ENCODE measurements around the gene KPNB1. TPM values are rescaled to one million over a fixed set of nuclear protein-coding genes. Genes with fewer than 3 reads are reported as not detected.

KPNB1 gene
- total RNA-seq (2022; extraction: Qiagen RNA extraction; ENCODE audit: low read depth), result 303 to 417 TPM (median 321 TPM) in 5 replicates

DNA sequence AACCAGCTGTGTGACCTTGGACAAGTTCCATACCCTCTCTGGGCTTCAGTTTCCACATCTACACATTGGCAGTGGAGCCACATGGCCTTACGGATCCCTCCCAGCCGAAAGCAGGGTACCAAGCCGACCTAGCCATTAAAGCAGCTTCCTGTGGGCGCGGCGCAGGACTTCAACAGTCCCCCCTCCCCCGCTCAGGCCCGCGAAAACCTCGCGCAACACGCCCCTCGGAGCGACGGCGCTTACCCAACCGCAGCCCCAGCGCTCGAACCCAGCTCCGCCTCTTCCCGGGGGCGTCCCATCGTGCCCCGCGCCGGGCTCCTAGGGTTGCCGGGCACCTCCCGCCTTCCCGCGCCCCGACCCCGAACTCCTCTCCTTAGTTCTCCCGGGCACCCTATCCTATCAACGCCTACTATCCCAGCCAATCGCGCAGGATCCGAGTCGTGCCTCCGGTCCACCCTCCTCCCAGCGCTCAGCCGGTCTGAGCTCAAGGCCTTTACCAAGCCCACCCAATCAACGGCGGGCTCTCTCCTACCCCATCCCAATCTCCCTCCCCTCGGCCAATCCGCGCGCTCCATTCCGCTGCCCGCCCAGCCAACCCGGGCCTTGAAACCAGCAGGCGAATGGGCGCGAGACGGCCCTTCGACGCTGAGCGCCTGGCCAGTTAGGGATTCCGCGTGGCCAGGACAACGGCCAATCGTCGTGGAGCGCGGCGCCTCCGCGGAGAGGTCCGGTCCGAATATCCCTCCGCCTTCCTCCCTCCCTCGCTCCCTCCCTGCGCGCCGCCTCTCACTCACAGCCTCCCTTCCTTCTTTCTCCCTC lies at the start of gene KPNB1:
KPNB1 (plus strand) TSS at position 767 of the 819 bp plus-strand sequence. CDS start 326 bp downstream, outside the sequence.

DNA sequence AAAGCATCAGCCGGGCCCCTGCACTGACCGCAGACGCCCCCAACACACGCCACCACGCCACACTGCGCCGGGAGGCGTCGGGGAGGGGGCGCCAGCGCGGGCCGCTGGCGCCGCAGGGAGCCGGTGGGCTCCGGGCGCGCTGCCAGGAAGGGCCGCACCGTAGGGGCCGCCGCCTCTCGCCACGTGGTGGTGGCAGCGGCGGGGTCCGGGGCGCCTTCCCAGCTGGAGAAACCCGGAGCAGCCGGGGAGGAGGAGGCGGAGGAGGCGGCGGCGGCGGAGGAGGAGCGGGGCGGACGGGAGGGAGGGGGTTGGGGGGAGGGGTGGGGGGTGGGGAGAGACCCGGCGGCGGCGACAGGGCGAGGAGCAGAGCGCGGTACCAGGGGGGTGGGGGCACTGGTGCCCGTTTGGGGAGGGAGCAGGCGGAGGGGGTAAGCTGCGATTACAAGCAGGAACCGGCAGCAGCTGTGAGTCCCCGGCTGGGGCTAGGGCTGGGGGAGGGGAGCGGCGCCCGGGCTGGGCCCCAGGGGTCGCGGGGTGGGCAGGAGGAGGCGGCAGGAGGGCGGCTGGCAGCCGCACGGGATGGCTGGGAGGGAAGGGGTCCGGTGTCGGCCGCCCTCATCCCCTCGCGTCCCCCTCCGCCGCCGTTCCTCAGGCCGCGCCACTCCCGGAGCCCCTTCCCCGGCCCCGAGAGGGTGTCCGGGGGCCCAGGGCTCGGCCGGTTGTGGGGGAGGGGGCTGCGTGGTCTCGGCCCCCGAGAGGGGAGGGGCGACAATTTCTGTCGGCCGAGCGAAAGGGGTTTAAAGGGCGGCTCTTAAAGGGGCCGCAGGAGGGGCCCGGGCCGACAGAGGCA lies 44.2 kb downstream of the KPNB1 start, which contains the start of gene TBKBP1:
TBKBP1 (plus strand) TSS at position 431 of the 850 bp plus-strand sequence. CDS start 1,952 bp downstream, outside the sequence.

DNA sequence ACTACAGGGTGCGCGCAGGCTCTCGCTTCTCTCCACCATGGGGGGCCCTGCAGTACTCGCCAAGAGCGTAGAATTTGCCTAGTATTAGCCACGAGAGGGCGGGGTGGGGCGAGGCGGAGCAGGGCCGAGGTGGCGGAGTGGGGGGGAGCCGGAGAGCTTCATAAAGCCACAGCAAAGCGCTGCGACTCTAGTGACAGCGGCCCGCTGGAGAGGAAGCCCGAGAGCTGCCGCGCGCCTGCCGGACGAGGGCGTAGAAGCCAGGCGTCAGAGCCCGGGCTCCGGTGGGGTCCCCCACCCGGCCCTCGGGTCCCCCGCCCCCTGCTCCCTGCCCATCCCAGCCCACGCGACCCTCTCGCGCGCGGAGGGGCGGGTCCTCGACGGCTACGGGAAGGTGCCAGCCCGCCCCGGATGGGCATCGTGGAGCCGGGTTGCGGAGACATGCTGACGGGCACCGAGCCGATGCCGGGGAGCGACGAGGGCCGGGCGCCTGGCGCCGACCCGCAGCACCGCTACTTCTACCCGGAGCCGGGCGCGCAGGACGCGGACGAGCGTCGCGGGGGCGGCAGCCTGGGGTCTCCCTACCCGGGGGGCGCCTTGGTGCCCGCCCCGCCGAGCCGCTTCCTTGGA lies 83.4 kb downstream of the KPNB1 start, which contains the start of gene TBX21:
TBX21 (plus strand) TSS at position 190 of the 627 bp plus-strand sequence; CDS start at position 409, 219 bp downstream.

Other genes starting within 250 kb of the KPNB1 start
- gene NPEPPS, start 118.8 kb upstream of the KPNB1 start, total RNA-seq (2022; extraction: Qiagen RNA extraction; ENCODE audit: low read depth), result 57.7 to 83.6 TPM (median 66.6 TPM) in 5 replicates
- 3.5 to 6.4 TPM (median 5.7 TPM) in 5 replicates for gene TBKBP1, start 44.2 kb downstream of the KPNB1 start, total RNA-seq (2022; extraction: Qiagen RNA extraction; ENCODE audit: low read depth)
- gene TBX21, start 83.3 kb downstream of the KPNB1 start, total RNA-seq (2022; extraction: Qiagen RNA extraction; ENCODE audit: low read depth), result 0.13 to 0.15 TPM in 2 of 5 replicates, not detected in the others
- gene OSBPL7, start 171.9 kb downstream of the KPNB1 start, total RNA-seq (2022; extraction: Qiagen RNA extraction; ENCODE audit: low read depth), result 7.8 to 14.6 TPM (median 10.1 TPM) in 5 replicates
- gene MRPL10, start 181.6 kb downstream of the KPNB1 start, total RNA-seq (2022; extraction: Qiagen RNA extraction; ENCODE audit: low read depth), result 80.8 to 92.7 TPM (median 88.3 TPM) in 5 replicates
- gene LRRC46, start 181.8 kb downstream of the KPNB1 start, total RNA-seq (2022; extraction: Qiagen RNA extraction; ENCODE audit: low read depth), result 3.1 to 4.2 TPM (median 3.9 TPM) in 5 replicates
- 22.2 to 41.6 TPM (median 36.4 TPM) in 5 replicates for gene SCRN2, start 191.4 kb downstream of the KPNB1 start, total RNA-seq (2022; extraction: Qiagen RNA extraction; ENCODE audit: low read depth)
- gene SP6, start 201.2 kb downstream of the KPNB1 start, total RNA-seq (2022; extraction: Qiagen RNA extraction; ENCODE audit: low read depth), result 2.9 to 4.1 TPM (median 3.8 TPM) in 5 replicates
- gene SP2, start 246.3 kb downstream of the KPNB1 start, total RNA-seq (2022; extraction: Qiagen RNA extraction; ENCODE audit: low read depth), result 13.4 to 18.7 TPM (median 17.3 TPM) in 5 replicates